ENCODE results near the gene GPSM1. TPM values are rescaled to one million over a fixed set of nuclear protein-coding genes. Genes with fewer than 3 reads are reported as not detected.

The GPSM1 gene
- total RNA-seq, 1 experiment from 2014 or later, result 26.4 TPM

GRCh38 chr9:136322756-136323330 is 4.5 kb upstream of the GPSM1 start:
- no peaks in the 10 kb centered on the region for H3K9me2 ChIP-seq (ENCODE audit: insufficient read depth)
- DNase-seq (ENCODE audit: low read depth, low spot score) (no peak), ATAC-seq (no peak)
- H3K4me3 ChIP-seq (replicated peaks in 1 of 2; ENCODE audit: low read depth in 1 of 2, low read length in 2 of 2), result no peak overlapping the region
- no peak overlapping the region for H2AFZ ChIP-seq (ENCODE audit: low read depth, low read length, poor library complexity, severe bottlenecking)
- H3K79me2 ChIP-seq (ENCODE audit: insufficient read depth, low read length), result no peaks in the 10 kb centered on the region
- TF ChIP-seq CBX3 (IDR thresholded peaks at IDR 0.05; ENCODE audit: low read depth), result no peak
- no peak for TF ChIP-seq RAD21 (IDR thresholded peaks at IDR 0.05; ENCODE audit: low read depth)
- TF ChIP-seq, protein P1, sequence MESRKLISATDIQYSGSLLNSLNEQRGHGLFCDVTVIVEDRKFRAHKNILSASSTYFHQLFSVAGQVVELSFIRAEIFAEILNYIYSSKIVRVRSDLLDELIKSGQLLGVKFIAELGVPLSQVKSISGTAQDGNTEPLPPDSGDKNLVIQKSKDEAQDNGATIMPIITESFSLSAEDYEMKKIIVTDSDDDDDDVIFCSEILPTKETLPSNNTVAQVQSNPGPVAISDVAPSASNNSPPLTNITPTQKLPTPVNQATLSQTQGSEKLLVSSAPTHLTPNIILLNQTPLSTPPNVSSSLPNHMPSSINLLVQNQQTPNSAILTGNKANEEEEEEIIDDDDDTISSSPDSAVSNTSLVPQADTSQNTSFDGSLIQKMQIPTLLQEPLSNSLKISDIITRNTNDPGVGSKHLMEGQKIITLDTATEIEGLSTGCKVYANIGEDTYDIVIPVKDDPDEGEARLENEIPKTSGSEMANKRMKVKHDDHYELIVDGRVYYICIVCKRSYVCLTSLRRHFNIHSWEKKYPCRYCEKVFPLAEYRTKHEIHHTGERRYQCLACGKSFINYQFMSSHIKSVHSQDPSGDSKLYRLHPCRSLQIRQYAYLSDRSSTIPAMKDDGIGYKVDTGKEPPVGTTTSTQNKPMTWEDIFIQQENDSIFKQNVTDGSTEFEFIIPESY (IDR thresholded peaks at IDR 0.05; ENCODE audit: extremely low read depth, insufficient replicate concordance, low read length), result no peak
- TF ChIP-seq CEBPB (IDR thresholded peaks at IDR 0.05; ENCODE audit: low read depth), result no peak
- TF ChIP-seq EZH2phosphoT487 (IDR thresholded peaks at IDR 0.05; ENCODE audit: borderline replicate concordance), result no peak
- TF ChIP-seq SIN3A (IDR thresholded peaks at IDR 0.05; ENCODE audit: low read depth), result no peak
- no peak for TF ChIP-seq YY1 (IDR thresholded peaks at IDR 0.05; ENCODE audit: extremely low read depth, insufficient replicate concordance, low read depth, low read length)
- no peak for TF ChIP-seq EZH2 (IDR thresholded peaks at IDR 0.05)
- H3K9me3 ChIP-seq (ENCODE audit: control insufficient read depth in 1 of 2, insufficient read depth in 1 of 2, low read depth in 1 of 2, low read length in 2 of 2), result no peaks in the 10 kb centered on the region
- H3K27me3 ChIP-seq (ENCODE audit: insufficient read depth, low read length), result no peaks in the 10 kb centered on the region
- no TSS peak for BruUV-seq (replicated peaks)
- no peak overlapping the region for H3K27ac ChIP-seq (ENCODE audit: low read depth, low read length)
- intact Hi-C loops (cut with micrococcal nuclease), result no loop called here
- ChIA-PET POLR2A (no interaction called here), CTCF (interaction anchor here (1.8 kb wide), 1 partner anchor 11 kb away, joined by 8 read pairs; no protein-coding TSS in a partner anchor), RAD21 (ENCODE audit: low non-redundant PET in 1 of 2, low total read pairs in 2 of 2, uncharacterized antibody in 2 of 2, unreplicated experiment in 2 of 2) (no interaction called here)
- peaks cover 0 to 29% of the 10 kb centered on the region in 2 experiments; a peak in 3 of 4 replicates for H3K4me1 ChIP-seq (ENCODE audit: control insufficient read depth in 1 of 2, insufficient read depth in 2 of 2, low read length in 2 of 2)
- no peaks in the 10 kb centered on the region for H4K20me1 ChIP-seq (ENCODE audit: insufficient read depth)
- no peak overlapping the region for H3K4me2 ChIP-seq (ENCODE audit: low read length)
- H3K36me3 ChIP-seq (ENCODE audit: control insufficient read depth in 1 of 2, insufficient read depth in 2 of 2, low read length in 2 of 2), result no peaks in the 10 kb centered on the region
- no peak overlapping the region for H3K9ac ChIP-seq (ENCODE audit: low read length)

Measured in HCT116 (cell line).